Measurements from ENCODE around the gene CCDC3. TPM values are rescaled to one million over a fixed set of nuclear protein-coding genes. Genes with fewer than 3 reads are reported as not detected.
"Not testable (repeated sequence)": the region's sequence is repeated elsewhere in the genome, so short reads cannot be mapped to it uniquely, and the experiment has no call there.

The CCDC3 gene
- total RNA-seq, 1 experiment from 2014 or later = not detected

DNA sequence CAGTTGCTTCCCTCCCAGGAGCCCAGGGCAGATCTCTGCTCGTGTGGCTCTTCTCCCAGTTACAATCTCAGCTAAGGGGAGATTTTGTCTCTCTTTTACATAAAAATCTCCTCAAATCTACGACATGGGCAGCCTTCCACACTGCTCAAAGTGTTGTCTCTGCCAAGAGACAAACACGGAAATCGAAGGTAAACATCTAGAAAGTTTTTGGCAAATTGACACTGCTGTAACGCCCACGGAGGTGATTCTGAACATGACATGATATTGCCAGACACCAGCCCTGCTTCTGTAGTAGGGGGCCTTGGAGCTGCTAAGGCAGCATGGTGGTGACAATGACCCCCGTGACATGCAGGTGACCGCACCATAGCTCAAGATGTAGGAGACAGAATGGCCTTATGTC is 128.3 kb downstream of the CCDC3 start:
- Mint-ChIP-seq H3K4me1 (ENCODE audit: insufficient read depth, unreplicated experiment) (no peaks in the 10 kb centered on the region), H3K27ac (ENCODE audit: low read depth, unreplicated experiment) (no peak overlapping the region), H3K36me3 (ENCODE audit: insufficient read depth, unreplicated experiment) (no peaks in the 10 kb centered on the region), H3K9me3 (ENCODE audit: unreplicated experiment) (no peaks in the 10 kb centered on the region), H3K4me3 (ENCODE audit: unreplicated experiment) (no peak overlapping the region), H3K27me3 (ENCODE audit: insufficient read depth, unreplicated experiment) (no peaks in the 10 kb centered on the region)
- no peak for TF ChIP-seq CTCF (IDR thresholded peaks at IDR 0.05; ENCODE audit: unreplicated experiment)
- BruUV-seq (replicated peaks) = no TSS peak
- intact Hi-C loops (cut with micrococcal nuclease) = no loop called here
- CTCF ChIA-PET = interaction anchor here (0.6 to 0.7 kb wide), 2 partner anchors 658 to 1897 kb away, joined by 3 read pairs; no protein-coding TSS in a partner anchor
- DNase-seq (ENCODE audit: unreplicated experiment) = no peak
- POLR2A ChIA-PET = no interaction called here

- no peaks in the 10 kb centered on the region for H3K27me3 Mint-ChIP-seq (ENCODE audit: insufficient read depth, unreplicated experiment)
- CTCF ChIA-PET = no interaction called here
- intact Hi-C loops (cut with micrococcal nuclease) = no loop called here
These were observed 128.9 kb downstream of the CCDC3 start for GRCh38 chr10:12872577-12872976.

GRCh38 chr10:12869427-12869826 is 132.1 kb downstream of the CCDC3 start:
- TF ChIP-seq CTCF (IDR thresholded peaks at IDR 0.05; ENCODE audit: unreplicated experiment) = no peak
- H3K9me3 Mint-ChIP-seq (ENCODE audit: unreplicated experiment) = no peaks in the 10 kb centered on the region
- CTCF ChIA-PET = interaction anchor here (0.5 to 1.0 kb wide), 3 partner anchors 32 to 1203 kb away, joined by 3 to 4 read pairs (median 3); no protein-coding TSS in a partner anchor
- no peak overlapping the region for H3K27ac Mint-ChIP-seq (ENCODE audit: low read depth, unreplicated experiment)
- H3K4me3 Mint-ChIP-seq (ENCODE audit: unreplicated experiment) = no peak overlapping the region
- no peaks in the 10 kb centered on the region for H3K4me1 Mint-ChIP-seq (ENCODE audit: insufficient read depth, unreplicated experiment)
- peak; percentile 20 for DNase-seq (ENCODE audit: unreplicated experiment)
- H3K36me3 Mint-ChIP-seq (ENCODE audit: insufficient read depth, unreplicated experiment) = no peaks in the 10 kb centered on the region
- no peaks in the 10 kb centered on the region for H3K27me3 Mint-ChIP-seq (ENCODE audit: insufficient read depth, unreplicated experiment)
- no TSS peak for BruUV-seq (replicated peaks)
- intact Hi-C loops (cut with micrococcal nuclease) = no loop called here
- POLR2A ChIA-PET = no interaction called here

More at GRCh38 chr10:12872577-12872976, 128.9 kb downstream of the CCDC3 start:
- POLR2A ChIA-PET = no interaction called here
- TF ChIP-seq CTCF (IDR thresholded peaks at IDR 0.05; ENCODE audit: unreplicated experiment) = no peak
- Mint-ChIP-seq H3K36me3 (ENCODE audit: insufficient read depth, unreplicated experiment) (no peaks in the 10 kb centered on the region), H3K4me3 (ENCODE audit: unreplicated experiment) (no peak overlapping the region), H3K4me1 (ENCODE audit: insufficient read depth, unreplicated experiment) (no peaks in the 10 kb centered on the region), H3K27ac (ENCODE audit: low read depth, unreplicated experiment) (no peak overlapping the region), H3K9me3 (ENCODE audit: unreplicated experiment) (no peaks in the 10 kb centered on the region)
- DNase-seq (ENCODE audit: unreplicated experiment) = no peak
- BruUV-seq (replicated peaks) = no TSS peak

DNA sequence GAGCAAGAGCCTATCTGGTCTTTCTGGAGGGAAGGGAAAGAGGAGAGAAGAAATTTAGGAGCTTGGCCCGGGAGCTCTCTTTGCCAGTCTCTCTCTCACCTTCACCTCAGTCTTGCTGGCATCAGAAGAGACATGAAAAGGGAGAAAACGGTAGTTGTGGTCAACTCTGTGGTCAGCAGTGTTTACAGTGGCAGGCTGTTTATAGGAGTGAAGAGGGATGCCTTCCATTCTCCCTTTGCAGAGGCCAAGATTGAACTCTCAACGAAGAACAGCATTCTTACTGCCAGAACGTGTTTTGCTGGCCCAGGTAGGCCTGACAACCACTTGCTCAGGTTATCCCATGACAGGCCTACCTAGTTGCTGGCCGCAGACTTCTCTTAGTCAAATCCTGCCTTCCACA is 133.3 kb downstream of the CCDC3 start:
- H3K27ac Mint-ChIP-seq (ENCODE audit: low read depth, unreplicated experiment) = no peak overlapping the region
- no peak overlapping the region for H3K4me3 Mint-ChIP-seq (ENCODE audit: unreplicated experiment)
- BruUV-seq (replicated peaks) = no TSS peak
- intact Hi-C loops (cut with micrococcal nuclease) = no loop called here
- no peak for DNase-seq (ENCODE audit: unreplicated experiment)
- H3K4me1 Mint-ChIP-seq (ENCODE audit: insufficient read depth, unreplicated experiment) = no peaks in the 10 kb centered on the region
- H3K36me3 Mint-ChIP-seq (ENCODE audit: insufficient read depth, unreplicated experiment) = no peaks in the 10 kb centered on the region
- ChIA-PET CTCF (interaction anchor here (0.6 to 1.2 kb wide), 2 partner anchors 36 to 86 kb away, joined by 3 read pairs; no protein-coding TSS in a partner anchor), POLR2A (no interaction called here)
- H3K27me3 Mint-ChIP-seq (ENCODE audit: insufficient read depth, unreplicated experiment) = no peaks in the 10 kb centered on the region
- no peaks in the 10 kb centered on the region for H3K9me3 Mint-ChIP-seq (ENCODE audit: unreplicated experiment)
- no peak for TF ChIP-seq CTCF (IDR thresholded peaks at IDR 0.05; ENCODE audit: unreplicated experiment)

DNA sequence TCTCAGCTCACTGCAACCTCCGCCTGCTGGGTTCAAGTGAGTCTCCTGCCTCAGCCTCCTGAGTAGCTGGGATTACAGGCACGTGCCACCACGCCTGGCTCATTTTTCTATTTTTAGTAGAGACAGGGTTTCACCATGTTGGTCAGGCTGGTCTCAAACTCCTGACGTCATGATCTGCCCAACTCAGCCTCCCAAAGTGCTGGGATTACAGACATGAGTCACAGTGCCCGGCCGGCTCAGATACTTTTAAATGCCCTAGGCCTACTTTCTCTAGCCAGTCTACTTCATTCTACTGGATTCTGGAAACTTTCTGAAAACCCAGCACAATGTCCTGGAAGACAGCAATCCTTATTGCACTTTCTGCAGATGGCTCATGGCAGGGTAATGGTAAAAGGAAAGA is 136.0 kb downstream of the CCDC3 start:
- H3K27ac Mint-ChIP-seq (ENCODE audit: low read depth, unreplicated experiment); POLR2A ChIA-PET; H3K27me3 Mint-ChIP-seq (ENCODE audit: insufficient read depth, unreplicated experiment); intact Hi-C loops (cut with micrococcal nuclease); H3K9me3 Mint-ChIP-seq (ENCODE audit: unreplicated experiment); BruUV-seq (replicated peaks); H3K36me3 Mint-ChIP-seq (ENCODE audit: insufficient read depth, unreplicated experiment); H3K4me1 Mint-ChIP-seq (ENCODE audit: insufficient read depth, unreplicated experiment); H3K4me3 Mint-ChIP-seq (ENCODE audit: unreplicated experiment): not testable (repeated sequence)
- CTCF ChIA-PET = interaction anchor here (1.0 kb wide), 1 partner anchor 191 kb away, joined by 3 read pairs; no protein-coding TSS in a partner anchor
- DNase-seq (ENCODE audit: unreplicated experiment) = peak; percentile 58

Measured in MCF 10A (cell line).